ENCODE data around the gene DSC1.

The DSC1 gene

GRCh38 chr18:31170335-31170734 lies 7.7 kb upstream of the DSC1 start:
- no peak overlapping the region for H3K27ac ChIP-seq (ENCODE audit: low read depth, low read length)
- H3K4me1 ChIP-seq (ENCODE audit: insufficient read depth, low read length): no peaks in the 10 kb centered on the region
- H3K9me3 ChIP-seq (ENCODE audit: insufficient read depth, low read depth, low read length): no peaks in the 10 kb centered on the region
- no peak overlapping the region for H3K4me3 ChIP-seq (ENCODE audit: low read length)
- no peaks in the 10 kb centered on the region for H3K27me3 ChIP-seq (ENCODE audit: insufficient read depth, low read length)
- 90% methylated on average over 4 of the region's 4 CpGs for WGBS
- H3K36me3 ChIP-seq (ENCODE audit: insufficient read depth, low read length): no peaks in the 10 kb centered on the region
- no peak overlapping the region for H3K9ac ChIP-seq (ENCODE audit: low read depth, low read length)

- no peaks in the 10 kb centered on the region for H3K9me3 ChIP-seq (ENCODE audit: insufficient read depth, low read depth, low read length)
- WGBS: 81% methylated on average over 4 of the region's 5 CpGs
- H3K4me1 ChIP-seq (ENCODE audit: insufficient read depth, low read length): peaks cover 8% of the 10 kb centered on the region; the same call in 1 of the 2 replicates
- no peak overlapping the region for H3K9ac ChIP-seq (ENCODE audit: low read depth, low read length)
- no peak overlapping the region for H3K27ac ChIP-seq (ENCODE audit: low read depth, low read length)
- H3K36me3 ChIP-seq (ENCODE audit: insufficient read depth, low read length): no peaks in the 10 kb centered on the region
- no peak overlapping the region for H3K4me3 ChIP-seq (ENCODE audit: low read length)
- H3K27me3 ChIP-seq (ENCODE audit: insufficient read depth, low read length): no peaks in the 10 kb centered on the region
These were observed 250 bp downstream of the DSC1 start for GRCh38 chr18:31162419-31162793.

DNA sequence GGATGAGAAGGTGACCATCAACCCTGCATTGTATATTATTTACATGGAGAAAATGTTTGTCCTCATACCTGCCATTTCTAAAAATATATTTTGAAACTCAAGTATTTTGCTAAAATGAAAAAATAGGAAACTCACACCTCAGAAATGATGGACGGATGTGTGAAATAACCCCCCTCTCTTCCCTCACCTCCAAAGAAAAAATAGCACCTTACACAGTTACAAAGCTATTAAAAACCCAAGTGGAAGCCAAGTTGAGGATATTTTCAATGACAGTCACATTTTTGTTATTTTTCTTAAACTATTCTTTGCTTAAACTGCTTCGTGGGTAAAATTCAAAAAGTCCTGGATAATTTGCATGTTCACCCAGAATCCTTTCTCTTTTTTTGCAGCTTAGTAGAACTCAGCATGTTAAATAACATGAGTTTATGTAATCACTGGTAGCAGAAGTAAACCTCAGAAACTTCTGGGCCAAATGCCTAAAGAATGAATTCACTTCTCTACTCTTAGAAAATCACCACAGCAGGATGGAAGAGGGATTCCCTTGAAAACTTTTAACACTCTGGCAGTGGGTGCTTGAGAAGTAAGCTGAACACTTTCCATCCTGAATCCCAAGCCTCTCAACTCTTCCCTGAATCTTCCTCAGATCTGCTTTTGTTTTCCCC lies 768 bp downstream of the DSC1 start:
- H3K9ac ChIP-seq (ENCODE audit: low read depth, low read length): no peak overlapping the region
- H3K4me3 ChIP-seq (ENCODE audit: low read length): no peak overlapping the region
- no peak overlapping the region for H3K27ac ChIP-seq (ENCODE audit: low read depth, low read length)
- H3K4me1 ChIP-seq (ENCODE audit: insufficient read depth, low read length): peaks cover 13% of the 10 kb centered on the region
- no peaks in the 10 kb centered on the region for H3K27me3 ChIP-seq (ENCODE audit: insufficient read depth, low read length)
- no peaks in the 10 kb centered on the region for H3K9me3 ChIP-seq (ENCODE audit: insufficient read depth, low read depth, low read length)
- H3K36me3 ChIP-seq (ENCODE audit: insufficient read depth, low read length): no peaks in the 10 kb centered on the region
- 100% methylated on average over 2 of the region's 2 CpGs for WGBS

GRCh38 chr18:31156821-31157763 lies 5.6 kb downstream of the DSC1 start:
- Histone ChIP-seq H3K27ac (ENCODE audit: low read depth, low read length) (no peak overlapping the region), H3K4me1 (ENCODE audit: insufficient read depth, low read length) (peaks cover 15% of the 10 kb centered on the region), H3K36me3 (ENCODE audit: insufficient read depth, low read length) (no peaks in the 10 kb centered on the region), H3K9ac (ENCODE audit: low read depth, low read length) (no peak overlapping the region), H3K9me3 (ENCODE audit: insufficient read depth, low read depth, low read length) (no peaks in the 10 kb centered on the region), H3K4me3 (ENCODE audit: low read length) (no peak overlapping the region), H3K27me3 (ENCODE audit: insufficient read depth, low read length) (no peaks in the 10 kb centered on the region)
- 85% methylated on average over 12 of the region's 13 CpGs for whole genome bisulfite sequencing

DNA sequence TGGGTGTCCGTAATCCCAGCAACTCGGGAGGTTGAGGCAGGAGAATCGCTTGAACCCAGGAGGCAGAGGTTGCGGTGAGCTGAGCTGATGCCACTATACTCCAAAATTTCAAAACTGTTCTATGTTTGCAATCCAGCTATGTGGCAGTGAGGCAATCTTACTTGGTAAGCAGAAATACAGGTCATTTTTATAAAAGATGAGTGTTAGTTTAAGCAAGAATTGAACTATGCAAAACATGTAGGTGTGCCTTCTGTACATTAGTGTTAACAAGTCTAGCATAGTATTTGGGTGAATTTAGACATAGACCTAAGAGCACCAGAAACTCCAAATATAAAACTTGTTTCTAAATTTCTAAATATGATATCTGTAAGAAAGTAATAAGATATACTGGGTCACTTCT lies 7.2 kb downstream of the DSC1 start:
- Histone ChIP-seq H3K36me3 (ENCODE audit: insufficient read depth, low read length) (no peaks in the 10 kb centered on the region), H3K4me3 (ENCODE audit: low read length) (no peak overlapping the region), H3K9me3 (ENCODE audit: insufficient read depth, low read depth, low read length) (no peaks in the 10 kb centered on the region), H3K4me1 (ENCODE audit: insufficient read depth, low read length) (peaks cover 10% of the 10 kb centered on the region), H3K9ac (ENCODE audit: low read depth, low read length) (no peak overlapping the region), H3K27ac (ENCODE audit: low read depth, low read length) (no peak overlapping the region), H3K27me3 (ENCODE audit: insufficient read depth, low read length) (no peaks in the 10 kb centered on the region)
- 86% methylated on average over 4 of the region's 4 CpGs for WGBS

DNA sequence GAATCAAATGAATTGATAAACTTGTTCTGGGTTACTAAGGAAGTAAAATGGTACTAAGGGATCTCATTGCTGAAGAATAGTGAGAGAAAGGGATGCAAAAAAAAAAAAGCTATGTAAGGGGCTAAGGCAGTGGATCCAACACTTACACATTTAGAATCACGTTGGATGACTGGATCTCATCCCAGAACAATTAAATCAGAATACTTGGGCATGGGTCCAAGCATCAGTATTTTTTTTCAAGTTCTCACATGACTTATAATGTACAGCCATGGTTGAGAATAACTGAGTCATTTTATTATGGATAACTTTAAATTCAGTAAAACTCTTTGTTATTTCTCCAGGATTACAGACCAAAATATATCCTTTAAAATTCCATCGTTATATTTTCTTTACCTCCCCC lies 8.5 kb downstream of the DSC1 start:
- no peak overlapping the region for H3K9ac ChIP-seq (ENCODE audit: low read depth, low read length)
- no peaks in the 10 kb centered on the region for H3K9me3 ChIP-seq (ENCODE audit: insufficient read depth, low read depth, low read length)
- H3K27ac ChIP-seq (ENCODE audit: low read depth, low read length): no peak overlapping the region
- peaks cover 10% of the 10 kb centered on the region for H3K4me1 ChIP-seq (ENCODE audit: insufficient read depth, low read length)
- WGBS: 100% methylated on average over 2 of the region's 2 CpGs
- H3K27me3 ChIP-seq (ENCODE audit: insufficient read depth, low read length): no peaks in the 10 kb centered on the region
- H3K4me3 ChIP-seq (ENCODE audit: low read length): no peak overlapping the region
- H3K36me3 ChIP-seq (ENCODE audit: insufficient read depth, low read length): no peaks in the 10 kb centered on the region

DNA sequence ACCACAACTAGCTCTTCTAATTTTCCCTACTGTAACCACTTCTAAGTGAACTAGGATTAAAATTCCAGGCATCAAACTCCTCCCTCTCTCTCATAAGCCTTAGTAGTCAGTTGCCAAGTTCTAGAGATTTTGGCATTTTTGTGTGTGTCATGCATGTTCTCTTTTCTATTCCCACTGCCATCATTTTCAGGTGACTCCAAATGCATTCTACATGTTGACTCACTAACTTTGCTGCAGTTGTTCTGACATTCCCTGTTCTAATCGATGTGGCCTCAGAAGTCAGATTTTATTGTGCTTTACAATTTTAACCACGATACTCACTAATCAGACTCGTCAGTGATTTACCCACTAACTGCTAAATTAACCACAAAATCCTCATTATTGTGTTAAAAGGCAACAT lies 13.3 kb downstream of the DSC1 start:
- Histone ChIP-seq H3K9ac (ENCODE audit: low read depth, low read length) (no peak overlapping the region), H3K27ac (ENCODE audit: low read depth, low read length) (no peak overlapping the region), H3K4me3 (ENCODE audit: low read length) (no peak overlapping the region), H3K27me3 (ENCODE audit: insufficient read depth, low read length) (no peaks in the 10 kb centered on the region), H3K9me3 (ENCODE audit: insufficient read depth, low read depth, low read length) (peaks cover 4% of the 10 kb centered on the region; the same call in 1 of the 2 replicates), H3K36me3 (ENCODE audit: insufficient read depth, low read length) (no peaks in the 10 kb centered on the region), H3K4me1 (ENCODE audit: insufficient read depth, low read length) (no peaks in the 10 kb centered on the region)
- WGBS: 85% methylated on average over 3 of the region's 3 CpGs

DNA sequence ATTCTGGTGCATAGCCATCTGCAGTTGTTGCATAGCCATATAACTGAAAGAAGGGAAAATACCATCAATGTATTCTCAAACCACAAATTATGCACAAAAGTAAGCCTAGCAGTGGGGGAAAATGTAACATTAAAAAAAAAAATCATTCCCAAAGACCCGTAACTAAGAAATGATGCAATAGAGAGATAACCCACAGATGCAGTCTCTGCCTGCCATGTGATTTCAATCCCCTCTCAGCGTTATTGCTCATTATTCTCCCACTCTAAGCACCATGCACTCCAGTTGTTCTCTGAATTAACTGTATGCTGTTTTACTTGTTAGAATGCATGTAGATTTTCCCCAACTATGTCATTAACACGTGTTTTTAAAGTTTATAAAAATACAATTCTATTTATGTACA lies 14.1 kb downstream of the DSC1 start:
- H3K9me3 ChIP-seq (ENCODE audit: insufficient read depth, low read depth, low read length): peaks cover 4% of the 10 kb centered on the region; the same call in 1 of the 2 replicates
- 88% methylated on average over 2 of the region's 3 CpGs for WGBS
- no peak overlapping the region for H3K27ac ChIP-seq (ENCODE audit: low read depth, low read length)
- H3K27me3 ChIP-seq (ENCODE audit: insufficient read depth, low read length): no peaks in the 10 kb centered on the region
- H3K36me3 ChIP-seq (ENCODE audit: insufficient read depth, low read length): no peaks in the 10 kb centered on the region
- H3K4me1 ChIP-seq (ENCODE audit: insufficient read depth, low read length): no peaks in the 10 kb centered on the region
- no peak overlapping the region for H3K4me3 ChIP-seq (ENCODE audit: low read length)
- H3K9ac ChIP-seq (ENCODE audit: low read depth, low read length): no peak overlapping the region

DNA sequence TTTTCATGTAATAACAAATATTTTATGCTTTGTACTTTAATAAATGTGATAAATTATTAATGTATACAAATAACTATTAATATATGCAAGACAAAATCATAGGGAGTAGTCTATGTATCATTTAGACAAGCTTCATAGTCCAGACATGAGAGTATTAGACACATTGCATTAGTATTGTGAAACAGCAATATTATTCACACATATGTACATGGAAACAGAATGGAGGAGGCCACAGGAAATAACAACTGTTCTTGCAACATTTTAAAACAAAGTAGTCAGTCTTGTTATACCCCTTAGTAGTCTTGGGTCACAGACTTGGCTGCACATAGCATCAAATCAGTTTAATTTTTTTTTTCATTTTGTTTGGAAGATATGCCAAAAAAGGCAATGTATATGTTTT lies 15.8 kb downstream of the DSC1 start:
- Histone ChIP-seq H3K27me3 (ENCODE audit: insufficient read depth, low read length) (no peaks in the 10 kb centered on the region), H3K9me3 (ENCODE audit: insufficient read depth, low read depth, low read length) (peaks cover 4% of the 10 kb centered on the region; the same call in 1 of the 2 replicates), H3K36me3 (ENCODE audit: insufficient read depth, low read length) (no peaks in the 10 kb centered on the region), H3K4me3 (ENCODE audit: low read length) (no peak overlapping the region), H3K4me1 (ENCODE audit: insufficient read depth, low read length) (no peaks in the 10 kb centered on the region), H3K27ac (ENCODE audit: low read depth, low read length) (no peak overlapping the region), H3K9ac (ENCODE audit: low read depth, low read length) (no peak overlapping the region)

GRCh38 chr18:31143025-31143424 lies 19.6 kb downstream of the DSC1 start:
- Histone ChIP-seq H3K4me1 (ENCODE audit: insufficient read depth, low read length) (no peaks in the 10 kb centered on the region), H3K36me3 (ENCODE audit: insufficient read depth, low read length) (no peaks in the 10 kb centered on the region), H3K9me3 (ENCODE audit: insufficient read depth, low read depth, low read length) (peaks cover 4% of the 10 kb centered on the region; the same call in 1 of the 2 replicates), H3K27me3 (ENCODE audit: insufficient read depth, low read length) (no peaks in the 10 kb centered on the region), H3K9ac (ENCODE audit: low read depth, low read length) (no peak overlapping the region), H3K27ac (ENCODE audit: low read depth, low read length) (no peak overlapping the region), H3K4me3 (ENCODE audit: low read length) (no peak overlapping the region)
- WGBS: 88% methylated on average over 3 of the region's 3 CpGs

- H3K27ac ChIP-seq (ENCODE audit: low read depth, low read length): no peak overlapping the region
- H3K4me3 ChIP-seq (ENCODE audit: low read length): no peak overlapping the region
- no peaks in the 10 kb centered on the region for H3K36me3 ChIP-seq (ENCODE audit: insufficient read depth, low read length)
- H3K27me3 ChIP-seq (ENCODE audit: insufficient read depth, low read length): no peaks in the 10 kb centered on the region
- no peaks in the 10 kb centered on the region for H3K9me3 ChIP-seq (ENCODE audit: insufficient read depth, low read depth, low read length)
- H3K9ac ChIP-seq (ENCODE audit: low read depth, low read length): no peak overlapping the region
- WGBS: no CpG with 5 or more reads among the region's 1 CpG
- no peaks in the 10 kb centered on the region for H3K4me1 ChIP-seq (ENCODE audit: insufficient read depth, low read length)
These were observed 23.9 kb downstream of the DSC1 start for GRCh38 chr18:31138709-31139108.

Measured in HUES64 (cell line).